HG03469 (cell line): Measurements from ENCODE around the gene PHLDA1.
"Not testable (repeated sequence)": the region's sequence is repeated elsewhere in the genome, so short reads cannot be mapped to it uniquely, and the experiment has no call there.

Experiments
- ATAC-seq: cut with Tn5 transposase; IDR thresholded peaks from one replicate; pipeline ENCODE4 v1.9.1; 2021; ENCODE audit warnings: mild to moderate bottlenecking, moderate library complexity, moderate number of reproducible peaks; ENCODE audit not compliant: unreplicated experiment

Gene PHLDA1

GRCh38 chr12:75990189-75990912, 41.2 kb downstream of the PHLDA1 start:
- ATAC-seq = no peak

GRCh38 chr12:75987709-75988108, 43.9 kb downstream of the PHLDA1 start:
- ATAC-seq = not testable (repeated sequence)

- ATAC-seq = no peak
Observed at GRCh38 chr12:75986001-75986746, 45.4 kb downstream of the PHLDA1 start.

- ATAC-seq = no peak
Observed at GRCh38 chr12:75985566-75985965, 46.0 kb downstream of the PHLDA1 start.

GRCh38 chr12:75984577-75985182, 46.9 kb downstream of the PHLDA1 start:
- no peak for ATAC-seq

- not testable (repeated sequence) for ATAC-seq
Observed at GRCh38 chr12:75983851-75984250, 47.7 kb downstream of the PHLDA1 start.

GRCh38 chr12:75982979-75983660, 48.5 kb downstream of the PHLDA1 start:
- no peak for ATAC-seq

GRCh38 chr12:75982169-75982564, 49.4 kb downstream of the PHLDA1 start:
- no peak for ATAC-seq

- peak; percentile 40 for ATAC-seq
Observed at GRCh38 chr12:75981247-75982168, 50.1 kb downstream of the PHLDA1 start.

- no peak for ATAC-seq
Observed at GRCh38 chr12:75979181-75979580, 52.4 kb downstream of the PHLDA1 start.

- no peak for ATAC-seq
Observed at GRCh38 chr12:75978677-75979076, 52.9 kb downstream of the PHLDA1 start.

- peak; percentile 98 for ATAC-seq
Observed at GRCh38 chr12:75977952-75978671, 53.5 kb downstream of the PHLDA1 start.

GRCh38 chr12:75977590-75977951, 54.0 kb downstream of the PHLDA1 start:
- ATAC-seq = no peak

- no peak for ATAC-seq
Observed at GRCh38 chr12:75976913-75977312, 54.7 kb downstream of the PHLDA1 start.

- ATAC-seq = no peak
Observed at GRCh38 chr12:75976113-75976512, 55.5 kb downstream of the PHLDA1 start.

- no peak for ATAC-seq
Observed at GRCh38 chr12:75975702-75976101, 55.9 kb downstream of the PHLDA1 start.
